ENCODE results near the gene STK24.
A peak's percentile ranks its signal among the peaks of the same experiment; 100 is the strongest.

Gene STK24

DNA sequence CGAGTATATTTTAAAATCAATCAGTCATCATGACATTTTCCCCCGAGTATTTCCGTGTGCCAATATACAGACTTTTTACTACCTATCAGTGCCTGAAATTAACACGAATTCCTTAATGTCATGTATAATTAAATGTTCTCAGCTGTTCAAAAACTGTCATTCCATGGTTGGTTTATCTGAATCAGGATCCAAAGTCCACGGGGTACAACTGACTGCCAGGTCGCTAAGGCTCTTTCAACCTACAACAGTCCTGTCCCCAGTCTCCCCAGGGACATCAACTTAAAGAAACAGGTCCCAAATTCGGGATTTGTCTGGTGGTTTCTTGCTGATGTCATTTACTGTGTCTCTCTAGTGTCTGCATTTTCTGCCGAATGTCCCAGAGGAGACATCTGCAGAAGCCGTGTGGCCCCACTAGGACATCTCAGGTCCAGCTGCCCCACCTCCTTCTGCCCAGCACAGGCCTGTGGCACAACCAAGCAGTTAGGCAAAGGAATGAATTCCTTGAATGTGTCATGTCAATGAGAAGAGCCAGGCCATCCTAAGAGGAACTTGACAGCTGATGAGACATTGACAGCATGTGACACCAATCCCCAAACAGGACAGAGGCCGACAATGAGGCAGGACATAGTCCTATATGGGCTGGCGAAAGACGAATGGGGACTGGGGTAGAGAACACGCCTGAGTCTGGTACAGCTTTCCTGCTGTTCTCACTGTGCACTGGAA lies 109.5 kb downstream of the STK24 start:
- DNase-seq: no peak

DNA sequence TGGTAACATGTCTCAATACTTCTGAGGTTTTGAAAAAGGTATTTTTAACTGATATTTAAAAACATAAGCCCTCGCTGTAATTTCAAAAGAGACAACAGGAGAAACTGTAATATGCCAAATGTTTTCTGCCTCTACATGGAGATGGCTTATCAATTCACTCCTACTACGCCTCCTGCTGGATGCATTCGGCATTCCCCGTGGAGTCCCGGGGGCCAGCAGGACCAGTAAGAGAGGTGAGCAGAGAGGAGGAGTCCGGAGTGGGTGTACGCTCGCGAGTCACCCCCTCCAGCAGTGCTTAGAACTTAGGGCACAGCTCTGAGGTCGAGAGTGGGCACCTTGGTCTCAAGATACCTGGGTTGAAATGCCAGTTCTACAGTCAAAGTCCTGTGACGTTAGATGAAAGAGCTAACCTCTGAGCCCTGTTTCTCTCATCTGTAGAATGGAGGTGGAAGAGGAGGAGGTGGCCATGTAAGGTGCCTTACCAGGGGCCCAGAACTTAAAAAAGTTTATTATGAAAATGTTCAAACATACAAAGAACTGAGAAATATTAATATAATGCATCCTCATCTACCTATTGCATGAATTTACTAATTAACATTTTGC lies 110.2 kb downstream of the STK24 start:
- no peak for DNase-seq

DNA sequence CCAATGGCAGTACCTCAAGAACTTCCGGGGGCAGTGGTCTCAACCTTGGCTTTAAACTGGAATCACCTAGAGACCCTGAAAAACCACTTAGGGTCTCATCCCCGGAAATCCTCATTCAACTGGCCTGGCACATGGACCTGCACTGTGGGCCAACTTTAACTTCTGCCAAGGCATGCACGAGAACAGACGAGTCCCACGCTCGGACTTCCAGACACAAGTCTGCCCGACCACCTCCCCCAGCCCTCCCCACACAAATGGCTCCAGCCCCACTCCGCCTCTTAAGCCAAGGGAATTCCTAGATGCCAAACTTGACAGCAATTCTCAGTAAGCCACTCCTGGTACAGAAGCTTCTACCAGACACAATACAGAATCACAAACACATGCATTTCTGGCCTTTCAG lies 114.0 kb downstream of the STK24 start:
- no peak for DNase-seq

DNA sequence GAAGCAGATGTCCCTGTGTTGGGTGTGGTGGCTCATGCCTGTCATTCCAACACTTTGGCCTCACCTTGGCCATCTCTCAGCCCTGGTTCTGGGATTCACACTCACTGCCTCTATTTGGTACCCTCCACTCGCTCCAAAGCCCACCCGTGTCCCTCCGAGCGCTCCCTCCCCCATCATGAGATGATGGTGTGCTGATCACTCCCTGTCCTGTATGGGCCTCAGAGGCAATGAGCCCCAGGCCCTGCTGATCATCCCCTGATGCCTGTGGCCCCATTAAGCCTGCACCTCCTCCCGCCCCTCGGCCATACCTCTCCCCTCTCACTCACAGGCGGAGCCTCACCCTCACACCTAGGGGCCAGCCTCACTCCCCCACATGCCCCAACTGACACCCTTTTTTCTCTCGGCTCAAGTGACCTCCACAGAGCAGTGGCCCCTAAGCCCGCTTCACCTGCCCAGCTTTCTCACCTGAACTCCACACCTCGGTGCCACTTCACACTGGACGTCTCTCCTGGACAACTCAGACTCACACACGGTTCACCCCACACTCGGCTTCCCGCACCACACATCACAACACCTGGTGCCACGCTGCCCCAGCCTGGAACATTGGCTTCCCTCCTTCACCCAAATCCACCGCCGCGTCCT lies 114.5 kb downstream of the STK24 start:
- no peak for DNase-seq

DNA sequence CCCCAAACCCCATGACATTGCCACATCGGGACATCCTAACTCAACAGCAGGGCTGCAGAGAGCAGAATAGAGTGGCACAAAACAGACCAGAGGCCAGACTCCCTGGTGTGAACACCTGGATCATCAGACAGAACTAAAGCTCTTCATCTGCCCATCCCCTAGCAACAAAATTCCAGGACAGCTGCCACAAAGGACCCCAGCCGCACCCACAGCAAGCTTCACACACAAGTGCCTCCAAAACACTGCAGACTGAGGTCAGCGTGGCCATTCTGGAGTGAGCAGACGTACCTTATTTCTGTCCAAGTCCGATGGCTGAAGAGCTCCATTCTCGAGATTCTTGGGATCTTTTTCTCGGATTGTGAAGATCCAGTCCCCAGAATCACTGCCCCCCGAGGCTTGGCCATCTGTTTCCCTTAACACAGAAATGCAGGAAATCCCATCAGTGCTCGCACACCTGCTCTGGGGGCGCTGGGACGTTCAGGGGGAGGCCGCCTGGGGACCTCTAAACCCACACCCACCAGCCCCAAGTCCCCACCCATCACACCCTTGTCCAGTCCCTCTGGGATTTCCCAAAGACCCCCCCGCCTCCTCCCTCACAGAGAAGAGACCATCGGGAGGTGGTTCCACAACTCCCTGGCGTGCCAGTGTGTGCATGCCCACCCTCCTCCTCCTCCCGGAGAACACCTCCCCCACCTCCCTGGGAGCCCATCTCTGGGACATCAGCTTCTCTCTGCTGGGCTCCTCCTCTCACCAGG lies 115.2 kb downstream of the STK24 start:
- no peak for DNase-seq

DNA sequence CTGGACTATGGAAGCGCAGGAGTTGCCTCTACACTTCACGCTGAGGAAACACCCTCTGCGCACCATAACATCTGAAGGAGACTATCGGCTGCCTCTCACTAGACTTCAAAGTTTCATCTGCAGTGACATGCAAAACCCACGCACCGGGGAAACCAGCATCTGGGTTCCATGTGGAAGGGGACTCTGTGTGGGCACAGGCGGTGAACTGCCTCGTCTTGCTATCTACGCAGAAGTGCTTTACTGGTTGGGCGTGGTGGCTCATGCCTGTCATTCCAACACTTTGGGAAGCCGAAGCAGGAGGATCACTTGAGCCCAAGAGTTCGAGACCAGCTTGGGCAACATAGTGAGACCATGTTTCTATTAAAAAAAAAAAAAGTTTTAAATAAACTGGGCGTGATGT lies 116.4 kb downstream of the STK24 start:
- no peak for DNase-seq

DNA sequence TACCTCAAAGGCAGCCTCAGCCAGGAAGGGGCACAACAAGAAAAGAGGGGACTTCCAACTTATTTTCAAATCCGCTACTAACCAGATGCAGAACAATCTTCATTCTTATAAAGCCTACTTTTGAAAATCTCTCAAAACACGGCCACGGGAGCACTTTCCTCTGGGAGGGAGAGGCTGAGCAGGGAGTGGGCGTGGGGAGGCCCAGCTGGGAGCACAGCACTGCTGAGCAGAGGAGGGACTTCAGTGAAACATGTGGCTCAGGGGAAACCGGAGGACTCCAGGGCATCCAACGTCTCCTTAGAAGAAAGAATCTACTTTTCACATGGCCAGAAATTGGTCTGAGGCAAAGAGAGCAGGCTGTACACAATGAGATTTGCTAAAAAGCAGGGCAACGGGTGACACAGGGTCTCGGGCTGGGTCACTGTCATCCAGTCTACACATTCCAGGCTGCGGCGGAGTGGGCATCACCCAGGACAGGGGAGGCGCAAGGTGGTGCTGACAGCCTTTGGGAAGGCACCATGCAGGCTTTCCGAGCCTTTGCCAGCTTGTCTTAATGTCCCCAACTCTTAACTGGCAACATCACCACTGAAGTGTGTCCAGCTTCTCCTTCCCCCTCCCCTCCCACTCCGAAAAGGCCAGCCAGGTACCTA lies 117.1 kb downstream of the STK24 start:
- DNase-seq: no peak

DNA sequence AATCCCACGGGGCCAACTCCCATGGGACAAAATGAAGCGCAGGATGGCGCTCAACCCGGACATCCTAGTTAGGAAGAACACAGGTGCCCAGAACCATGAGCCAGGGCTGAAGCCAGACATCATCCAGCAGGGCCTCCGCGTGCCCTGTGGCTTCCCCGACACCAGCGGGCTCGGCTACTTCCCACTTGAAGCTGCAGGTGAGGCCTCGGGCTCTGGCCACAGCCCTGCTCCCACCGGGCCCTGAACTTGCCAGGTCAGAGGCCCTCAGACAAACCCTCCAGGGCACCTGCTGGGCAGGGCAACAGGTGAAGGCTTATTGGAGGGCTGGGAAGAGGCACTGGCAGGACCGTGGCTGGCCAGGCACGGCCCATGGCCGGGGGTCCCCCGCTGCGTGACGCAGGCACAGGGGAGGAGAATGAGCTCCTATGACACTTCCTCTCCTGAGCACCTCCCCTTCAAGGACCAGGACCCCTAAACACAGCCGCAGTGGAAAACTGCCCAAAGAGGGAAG lies 117.7 kb downstream of the STK24 start:
- no peak for DNase-seq

DNA sequence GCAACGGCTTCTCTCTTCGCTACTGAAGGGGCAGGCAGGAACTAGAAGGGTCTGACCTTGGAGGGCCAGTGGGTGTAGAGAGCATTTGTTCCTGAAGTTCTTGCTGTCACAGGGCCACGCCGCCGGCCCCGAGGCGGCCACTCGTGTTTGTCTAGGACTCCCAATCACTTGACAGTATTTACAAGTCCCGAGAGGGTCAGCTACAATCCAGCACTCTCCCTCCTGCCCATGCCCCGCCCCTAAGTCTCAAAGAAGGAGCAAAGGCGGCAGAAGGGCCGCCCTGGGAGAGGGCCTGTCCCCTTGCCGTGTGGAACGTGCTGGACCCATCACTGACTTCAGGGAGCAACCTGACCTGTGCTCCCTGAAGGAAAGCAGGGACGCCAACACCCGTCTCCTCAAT lies 118.5 kb downstream of the STK24 start:
- DNase-seq: no peak

DNA sequence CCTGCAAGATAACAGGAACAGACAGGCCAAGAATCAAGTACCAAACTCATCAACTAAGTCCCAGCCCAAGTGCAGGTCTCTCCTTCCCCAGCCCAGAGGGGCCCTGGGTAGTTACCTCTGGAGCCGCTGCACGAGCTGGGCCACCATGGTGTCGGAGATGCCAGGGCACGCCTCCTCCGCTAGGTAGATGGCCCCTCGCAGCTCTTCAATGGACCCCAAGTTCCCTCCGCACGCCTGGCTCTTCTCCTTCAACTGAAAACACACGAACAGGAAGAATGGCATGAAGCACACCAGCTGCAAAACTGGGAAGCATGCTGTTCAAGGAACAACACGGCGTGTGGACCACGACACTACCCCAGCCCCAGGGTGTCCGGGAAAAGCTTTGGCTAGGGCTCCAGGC lies 119.9 kb downstream of the STK24 start:
- no peak for DNase-seq

DNA sequence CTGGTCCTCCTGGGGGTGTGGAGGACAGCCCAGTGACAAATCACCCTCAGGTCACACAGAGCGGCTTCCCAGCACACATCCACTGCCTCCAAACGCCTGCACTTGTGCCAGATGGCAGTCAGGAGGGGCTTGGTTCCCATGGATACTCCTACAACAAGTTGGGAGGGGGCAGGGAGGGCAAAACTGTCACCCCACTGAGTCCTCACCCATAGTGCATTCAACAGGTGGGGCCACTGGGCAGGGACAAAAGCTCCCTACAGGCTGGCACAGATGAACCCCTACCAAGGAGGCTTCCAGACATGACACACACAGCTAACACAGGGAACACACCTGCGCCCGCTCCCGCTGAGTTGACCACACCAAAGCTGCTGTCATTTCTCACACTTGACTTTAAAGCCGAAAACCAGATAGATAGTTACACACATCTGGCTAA lies 120.5 kb downstream of the STK24 start:
- no peak for DNase-seq

DNA sequence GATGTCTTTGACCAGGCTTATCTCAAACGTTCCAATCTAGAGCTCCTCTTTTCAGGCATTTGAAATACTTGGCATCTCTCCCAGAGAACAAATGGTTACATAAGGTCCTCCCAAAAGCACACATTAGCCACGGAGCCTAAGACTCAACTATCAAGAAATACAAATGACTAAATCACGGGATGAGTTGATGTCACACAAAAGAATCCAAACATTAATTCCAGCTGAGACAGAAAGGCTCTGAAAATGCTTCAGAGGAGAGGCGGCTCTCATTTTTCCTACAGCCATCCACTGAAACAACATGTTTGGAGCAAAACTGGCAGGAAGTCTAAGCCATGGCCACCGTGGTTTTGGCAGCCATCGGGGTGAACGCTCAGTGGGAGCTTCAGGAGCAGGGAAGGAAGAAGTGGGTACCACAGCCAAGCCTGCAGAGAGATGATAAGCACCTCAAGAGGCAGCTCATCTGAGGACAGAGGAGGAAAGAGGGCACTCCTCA lies 122.5 kb downstream of the STK24 start:
- DNase-seq: peak; percentile 43

DNA sequence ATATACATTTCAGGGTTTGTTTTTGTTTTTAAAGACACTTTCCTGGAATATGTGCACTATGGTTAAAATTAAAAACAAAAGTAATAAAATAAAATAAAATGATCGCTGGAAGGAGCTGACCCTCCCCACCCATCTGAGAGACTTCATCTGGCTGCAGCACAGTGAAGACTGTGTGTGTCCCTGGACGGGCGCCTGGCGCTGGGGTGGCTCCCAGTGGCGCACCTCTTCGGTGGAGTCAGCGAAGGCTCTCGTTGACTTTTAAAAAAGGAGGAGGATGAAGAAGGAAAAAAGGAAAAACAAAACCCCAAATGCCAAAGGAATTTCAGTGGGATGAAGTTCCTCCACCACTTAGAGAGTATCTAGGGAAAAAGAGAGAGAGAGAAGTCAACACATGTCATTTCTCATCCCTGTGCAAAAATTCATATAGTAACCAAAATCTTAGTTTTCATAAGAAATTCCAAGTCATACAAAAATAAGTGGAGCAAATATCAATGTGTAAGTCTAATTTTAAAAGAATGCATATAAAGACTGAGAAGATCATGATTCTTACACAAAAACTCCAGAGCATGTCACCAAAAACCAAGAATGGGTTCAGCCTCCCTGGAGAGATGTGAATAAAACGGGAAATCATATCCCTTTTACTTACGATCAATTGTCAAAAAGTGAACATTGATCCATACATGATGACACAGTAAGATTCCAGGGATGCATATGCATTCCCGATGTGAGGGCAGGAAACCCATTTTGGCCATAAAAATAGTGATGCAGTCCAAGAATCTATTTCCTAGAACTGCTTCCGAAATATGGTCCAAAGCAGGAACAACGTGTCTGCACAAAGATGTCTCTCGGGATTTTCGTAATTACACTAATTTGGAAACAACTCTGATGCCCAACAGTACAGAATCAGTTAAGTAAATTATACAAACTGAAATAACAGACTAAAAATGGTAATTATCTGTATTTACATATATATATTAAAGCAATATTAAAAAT lies 123.8 kb downstream of the STK24 start:
- DNase-seq: no peak

DNA sequence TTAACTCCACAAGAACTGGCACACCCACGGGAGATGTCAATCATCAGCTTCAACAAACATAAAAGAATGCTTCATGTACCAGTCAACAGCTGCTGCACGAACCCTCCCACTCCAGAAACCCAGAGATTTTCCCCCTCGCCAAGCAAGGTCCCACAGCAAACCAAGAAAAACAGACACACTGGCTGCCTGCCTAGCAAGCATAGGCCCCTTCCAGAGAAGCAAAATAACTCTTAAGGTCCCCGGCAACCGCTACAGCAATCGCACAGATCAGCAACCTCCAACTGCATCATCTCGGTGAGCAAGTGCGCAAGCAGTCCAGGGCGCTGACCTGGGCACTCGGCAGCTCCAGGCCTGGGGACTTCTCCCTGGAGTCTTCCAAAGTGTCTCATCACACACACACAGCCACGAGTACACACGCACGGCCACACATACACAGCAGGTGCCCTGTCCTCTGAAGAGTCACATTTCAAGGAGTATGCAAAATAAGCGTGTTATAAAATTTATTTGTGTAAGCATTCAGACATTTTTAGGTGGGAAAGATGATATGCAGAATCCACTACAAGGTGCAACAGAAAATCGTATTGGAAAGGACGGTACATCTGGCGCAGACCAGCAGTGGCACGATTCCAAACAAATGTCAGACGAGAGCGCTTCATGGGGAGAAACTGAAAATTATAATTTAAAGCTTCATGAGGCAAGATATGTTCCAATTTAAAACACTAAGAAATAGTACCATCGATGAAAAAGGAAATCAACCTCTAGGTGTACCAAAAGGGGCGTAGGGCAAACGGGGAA lies 125.0 kb downstream of the STK24 start:
- DNase-seq: peak; percentile 34

DNA sequence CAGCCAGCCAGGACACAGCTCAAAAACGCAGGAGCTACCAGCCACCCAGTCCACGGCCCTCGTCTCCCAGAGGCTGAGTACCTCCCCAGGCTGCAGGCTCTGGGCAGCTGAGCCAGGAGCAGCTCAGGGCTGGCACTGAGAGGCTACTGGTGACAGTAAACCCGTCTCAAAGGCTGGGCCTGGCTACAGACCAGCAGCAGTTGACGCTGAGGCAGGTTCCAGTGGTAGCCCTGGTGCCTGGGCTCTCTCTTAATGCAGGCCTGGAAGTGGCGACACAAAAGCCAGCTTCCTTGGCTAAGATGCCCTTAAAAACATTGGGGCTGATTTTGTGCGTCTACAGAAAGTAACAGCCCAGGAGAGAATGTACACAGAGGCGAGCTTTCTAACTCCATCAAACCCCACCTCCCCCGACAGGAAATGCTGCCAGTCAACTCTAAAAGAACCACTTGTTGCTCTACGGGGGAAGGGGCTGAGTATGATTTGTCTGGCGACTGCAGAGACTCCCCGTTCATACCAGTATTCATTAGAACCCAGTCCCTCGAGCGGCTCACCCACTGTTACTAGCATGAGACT lies 126.3 kb downstream of the STK24 start:
- DNase-seq: peak; percentile 73

DNA sequence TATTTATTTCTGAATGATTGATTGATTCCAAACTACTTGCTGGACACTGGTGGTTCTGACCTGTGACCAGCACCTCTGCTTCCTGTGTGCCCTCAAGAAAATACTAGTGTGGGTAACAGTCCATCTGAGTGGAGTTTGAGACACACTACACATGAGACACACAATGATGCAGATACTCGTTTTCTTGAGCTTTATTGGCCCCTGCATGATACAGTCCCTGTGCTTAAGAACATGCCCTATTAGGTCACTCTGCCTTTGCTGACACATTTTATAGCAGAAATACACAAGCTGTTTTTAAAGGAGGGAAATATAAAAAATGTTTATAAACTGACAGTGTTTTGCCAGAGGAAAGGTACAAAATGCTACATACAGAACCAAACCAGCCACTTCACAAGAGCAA lies 126.9 kb downstream of the STK24 start:
- DNase-seq: no peak

DNA sequence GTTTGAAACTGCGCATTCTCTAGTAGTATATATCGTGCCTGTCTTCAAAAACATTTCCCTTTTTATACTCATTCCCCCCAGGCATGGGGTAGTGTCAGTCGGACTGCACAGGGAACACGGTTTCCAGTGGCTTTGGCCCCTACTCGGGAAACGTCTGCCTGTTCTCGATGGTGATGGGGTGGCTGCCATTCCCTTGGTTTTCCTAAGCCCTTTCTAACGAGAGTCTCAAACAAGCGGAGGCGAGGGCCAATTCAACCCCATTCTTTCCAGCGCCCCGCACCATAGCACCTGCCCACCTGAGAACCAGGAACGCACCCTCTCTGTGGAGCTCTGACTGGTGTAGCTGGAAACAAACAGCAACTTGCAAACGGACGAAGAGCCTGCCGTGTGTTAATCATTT lies 127.6 kb downstream of the STK24 start:
- DNase-seq: no peak

DNA sequence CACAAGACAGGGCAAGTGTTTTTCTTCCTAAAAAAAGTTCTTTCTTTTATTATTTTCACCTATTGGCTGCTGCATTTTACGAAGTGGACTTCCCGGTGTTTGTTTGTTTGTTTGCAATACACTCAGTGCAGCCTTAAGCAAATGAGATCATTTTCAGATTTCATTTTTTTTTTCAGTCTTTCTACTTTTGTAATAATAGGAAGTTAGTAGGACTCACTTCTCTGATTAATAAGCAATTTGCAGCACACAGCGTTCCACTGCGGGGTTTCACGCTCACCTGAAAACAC lies 128.3 kb downstream of the STK24 start:
- no peak for DNase-seq

DNA sequence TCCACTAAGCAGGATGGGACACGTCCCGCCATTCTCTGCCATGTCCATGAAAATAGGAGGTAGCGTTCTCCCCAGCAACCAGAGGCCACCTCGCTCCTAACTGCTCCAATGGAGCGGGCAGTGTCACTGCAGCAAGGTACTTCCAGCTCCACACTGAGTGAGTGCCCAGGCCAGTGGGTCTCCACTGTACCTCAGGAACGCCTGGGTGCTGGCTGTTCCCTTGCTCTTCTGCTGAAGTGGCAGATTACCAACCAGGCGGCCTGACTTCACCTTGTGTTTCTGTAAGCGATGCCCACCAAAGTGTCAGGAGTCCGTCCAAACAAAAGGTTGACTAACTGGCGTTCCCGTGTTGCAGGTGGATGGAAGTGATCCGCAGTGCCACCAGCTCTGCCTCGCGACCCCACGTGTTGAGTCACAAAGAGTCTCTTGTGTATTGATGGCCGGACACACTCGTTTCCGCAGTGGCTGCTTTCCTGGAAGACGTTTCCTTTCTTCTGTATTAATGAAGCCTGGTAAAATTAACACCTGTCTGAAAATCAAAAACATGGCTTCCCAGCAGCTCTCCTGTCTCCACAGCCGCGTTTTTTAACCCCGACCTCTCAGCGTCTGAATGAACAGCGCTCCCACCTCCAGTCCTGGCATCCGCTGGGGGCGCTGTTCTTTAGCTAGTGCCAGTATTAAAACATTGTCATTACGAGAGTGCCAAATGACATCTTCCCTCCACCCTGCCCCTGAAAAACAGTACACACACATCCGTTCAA lies 128.8 kb downstream of the STK24 start:
- peak; percentile 66 for DNase-seq

DNA sequence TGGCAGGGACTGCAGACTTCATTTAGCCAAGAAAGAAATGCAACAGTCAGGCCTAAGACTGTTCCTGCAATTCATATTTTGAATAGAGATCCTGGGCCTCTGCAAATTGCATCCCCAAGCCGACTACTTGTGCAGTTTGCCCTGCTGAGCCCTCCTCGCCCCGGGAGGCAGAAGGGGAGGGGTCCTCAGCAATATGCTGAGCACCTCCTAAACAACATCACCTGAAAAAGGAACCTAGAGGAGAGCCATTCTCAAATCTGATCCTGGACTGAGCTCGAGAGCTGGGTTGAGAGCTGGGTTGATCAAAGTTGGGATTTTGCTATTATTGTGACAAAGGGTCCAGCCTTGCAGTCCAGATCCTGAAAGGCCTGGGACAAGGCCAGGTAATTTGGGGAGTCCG lies 129.8 kb downstream of the STK24 start:
- no peak for DNase-seq
